H9 (cell line): ENCODE data around the gene ZKSCAN3. TPM values are rescaled to one million over a fixed set of nuclear protein-coding genes. Genes with fewer than 3 reads are reported as not detected.

Experiments used
- DNase-seq: peaks from one replicate; pipeline ENCODE4 v3.0.0-alpha.2; 2017
- H2AFZ ChIP-seq: one replicate; pipeline ENCODE4 v1.6.1; 2013; ENCODE audit warnings: mild to moderate bottlenecking, low read length, control low read depth, moderate library complexity
- H2AK5ac ChIP-seq: 2 replicates; pipeline ENCODE4 v1.6.1; 2013; ENCODE audit warnings: low read length, control low read depth, mixed read lengths; ENCODE audit not compliant: insufficient read length
- H2BK120ac ChIP-seq: one replicate; pipeline ENCODE4 v1.6.1; 2013; ENCODE audit warnings: low read depth, mild to moderate bottlenecking, low read length, control low read depth, inconsistent platforms; ENCODE audit not compliant: poor library complexity, severe bottlenecking
- H2BK12ac ChIP-seq: 2 replicates; pipeline ENCODE4 v1.6.1; 2013; ENCODE audit warnings: low read length, control low read depth, mixed read lengths, low read depth; ENCODE audit not compliant: insufficient read length
- H2BK15ac ChIP-seq: 2 replicates; pipeline ENCODE4 v1.6.1; 2013; ENCODE audit warnings: low read depth, low read length, control low read depth
- H2BK20ac ChIP-seq: one replicate; pipeline ENCODE4 v1.6.1; 2013; ENCODE audit warnings: low read depth, mild to moderate bottlenecking, low read length, control low read depth, inconsistent platforms; ENCODE audit not compliant: poor library complexity, severe bottlenecking
- H2BK5ac ChIP-seq: 2 replicates; pipeline ENCODE4 v1.6.1; 2013; ENCODE audit warnings: low read length, control low read depth, mixed read lengths; ENCODE audit not compliant: insufficient read length
- H3K14ac ChIP-seq: 2 replicates; pipeline ENCODE4 v1.6.1; 2013; ENCODE audit warnings: low read length, control low read depth; ENCODE audit not compliant: insufficient read depth
- H3K18ac ChIP-seq: 2 replicates; pipeline ENCODE4 v1.6.1; 2013; ENCODE audit warnings: low read depth, mild to moderate bottlenecking, mixed read lengths, low read length, control low read depth; ENCODE audit not compliant: insufficient read length
- H3K23ac ChIP-seq: 2 replicates; pipeline ENCODE4 v1.6.1; 2013; ENCODE audit warnings: low read length, control low read depth, mixed read lengths, low read depth; ENCODE audit not compliant: insufficient read length
- H3K23me2 ChIP-seq: 2 replicates; pipeline ENCODE4 v1.6.1; 2013; ENCODE audit warnings: low read depth, mild to moderate bottlenecking, mixed read lengths, low read length, control low read depth; ENCODE audit not compliant: insufficient read length, poor library complexity, severe bottlenecking
- H3K27ac ChIP-seq: 2 replicates; pipeline ENCODE4 v1.5.1; 2013; ENCODE audit warnings: low read length, control low read depth, mixed read lengths, low read depth; ENCODE audit not compliant: insufficient read length
- H3K27me3 ChIP-seq: 2 replicates; pipeline ENCODE4 v1.6.1; 2013; ENCODE audit warnings: low read length, control low read depth, inconsistent platforms; ENCODE audit not compliant: insufficient read depth
- H3K4ac ChIP-seq: 2 replicates; pipeline ENCODE4 v1.6.1; 2013; ENCODE audit warnings: low read depth, mild to moderate bottlenecking, control low read depth, inconsistent platforms, low read length, moderate library complexity
- H3K4me1 ChIP-seq: 2 replicates; pipeline ENCODE4 v1.6.1; 2013; ENCODE audit warnings: low read length, control low read depth, inconsistent platforms; ENCODE audit not compliant: insufficient read depth
- H3K4me2 ChIP-seq: 2 replicates; pipeline ENCODE4 v1.6.1; 2013; ENCODE audit warnings: low read length, control low read depth, mixed read lengths; ENCODE audit not compliant: insufficient read length, insufficient read depth
- H3K56ac ChIP-seq: 2 replicates; pipeline ENCODE4 v1.6.1; 2013; ENCODE audit warnings: low read depth, mild to moderate bottlenecking, mixed read lengths, low read length, control low read depth; ENCODE audit not compliant: insufficient read length
- H3K79me1 ChIP-seq: 2 replicates; pipeline ENCODE4 v1.6.1; 2013; ENCODE audit warnings: low read depth, mild to moderate bottlenecking, moderate library complexity, low read length, control low read depth, inconsistent platforms; ENCODE audit not compliant: insufficient read depth, poor library complexity, severe bottlenecking
- H3K79me2 ChIP-seq: 2 replicates; pipeline ENCODE4 v1.6.1; 2013; ENCODE audit warnings: low read length, control low read depth, inconsistent platforms; ENCODE audit not compliant: insufficient read depth
- H3K9ac ChIP-seq: 2 replicates; pipeline ENCODE4 v1.6.1; 2013; ENCODE audit warnings: low read length, control low read depth, mixed read lengths; ENCODE audit not compliant: insufficient read length; ENCODE audit errors: extremely low read depth
- H3K9me3 ChIP-seq: one replicate; pipeline ENCODE4 v1.6.1; 2013; ENCODE audit warnings: low read depth, low read length, inconsistent platforms; ENCODE audit not compliant: control insufficient read depth
- H3T11ph ChIP-seq: one replicate; pipeline ENCODE4 v1.6.1; 2013; ENCODE audit warnings: mild to moderate bottlenecking, low read length, control low read depth, inconsistent platforms
- H4K20me1 ChIP-seq: one replicate; pipeline ENCODE4 v1.6.1; 2013; ENCODE audit not compliant: control insufficient read depth, insufficient read length, insufficient read depth
- H4K5ac ChIP-seq: 2 replicates; pipeline ENCODE4 v1.6.1; 2013; ENCODE audit warnings: low read depth, mild to moderate bottlenecking, mixed read lengths, low read length, control low read depth; ENCODE audit not compliant: insufficient read length
- H4K8ac ChIP-seq: replicated peaks from 2 replicates; pipeline ENCODE4 v1.6.1; 2013; ENCODE audit warnings: low read length, control low read depth, mixed read lengths, low read depth; ENCODE audit not compliant: insufficient read length
- H4K91ac ChIP-seq: 2 replicates; pipeline ENCODE4 v1.6.1; 2013; ENCODE audit warnings: low read depth, mild to moderate bottlenecking, moderate library complexity, mixed read lengths, low read length, control low read depth; ENCODE audit not compliant: insufficient read length
- H3K27ac Mint-ChIP-seq, 3 experiments: 2 replicates in 2 of 3; 3 replicates in 1 of 3; pipeline ENCODE4 v1.8.0; 2020 to 2021; ENCODE audit warnings: mixed read lengths in 3 of 3, mild to moderate bottlenecking in 1 of 3, moderate library complexity in 1 of 3
- H3K27me3 Mint-ChIP-seq: 2 replicates; pipeline ENCODE4 v1.8.0; 2021; ENCODE audit warnings: low read depth, mild to moderate bottlenecking, moderate library complexity, mixed read lengths
- H3K36me3 Mint-ChIP-seq, 3 experiments: 2 replicates in 2 of 3; 3 replicates in 1 of 3; pipeline ENCODE4 v1.8.0; 2020 to 2021; ENCODE audit warnings: low read depth in 3 of 3, mixed read lengths in 3 of 3; ENCODE audit not compliant: insufficient read depth in 1 of 3
- H3K4me1 Mint-ChIP-seq, 2 experiments: 2 replicates each; pipeline ENCODE4 v1.8.0; 2020; ENCODE audit warnings: mixed read lengths in 2 of 2
- H3K4me3 Mint-ChIP-seq, 2 experiments: 2 replicates in 1 of 2; 3 replicates in 1 of 2; pipeline ENCODE4 v1.8.0; 2020 to 2021; ENCODE audit warnings: mild to moderate bottlenecking in 2 of 2, mixed read lengths in 2 of 2, moderate library complexity in 1 of 2
- H3K9me3 Mint-ChIP-seq, 2 experiments: 2 replicates in 1 of 2; 3 replicates in 1 of 2; pipeline ENCODE4 v1.8.0; 2020; ENCODE audit warnings: mild to moderate bottlenecking in 2 of 2, mixed read lengths in 2 of 2, moderate library complexity in 1 of 2
- WGBS: extraction: QIAGEN DNeasy Blood & Tissue Kit; methylation state at CpG from one replicate; pipeline ENCODE4 v1.1.7; 2013; ENCODE audit warnings: missing lambda C conversion rate, low lambda C conversion rate, mixed read lengths; ENCODE audit not compliant: insufficient read length; ENCODE audit errors: extremely low coverage; 5-methylcytosine and 5-hydroxymethylcytosine counted together
- total RNA-seq: library from RNA; stranded (reverse); gene quantifications from 2 replicates; pipeline ENCODE4 v1.2.1, GENCODE V29; 2021
- TF ChIP-seq, protein P1 (sequence below): fragments of 200-600 bp; sonication (generic); conservative IDR thresholded peaks from 3 replicates; pipeline ENCODE4 v1.8.0; 2021; ENCODE audit warnings: antibody characterized with exemption, mild to moderate bottlenecking

The ZKSCAN3 gene
- total RNA-seq, 1 experiment from 2014 or later, result 8.7 TPM

DNA sequence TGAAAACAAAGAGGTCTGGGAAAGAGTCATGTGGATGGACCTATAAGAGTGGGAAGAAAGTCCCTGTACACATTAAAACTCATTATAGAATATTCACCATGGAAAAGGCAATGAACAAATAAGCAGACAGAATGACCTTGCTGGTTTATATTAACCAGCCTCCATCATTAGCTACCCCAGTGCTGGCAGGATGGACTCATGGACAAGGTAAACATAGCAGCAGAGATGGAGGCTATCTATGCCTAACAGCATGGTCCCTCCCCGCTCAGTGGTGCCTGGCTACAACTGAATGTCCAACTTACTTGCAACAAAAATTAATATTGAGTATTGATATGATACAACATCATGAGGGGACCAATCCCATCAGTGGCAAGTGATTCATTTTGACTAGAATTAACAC is 4.5 kb upstream of the ZKSCAN3 start:
- Histone ChIP-seq H4K91ac (no peak overlapping the region), H2BK120ac (no peak overlapping the region), H3K23me2 (peaks cover 6% of the 10 kb centered on the region), H3K79me2 (no peaks in the 10 kb centered on the region; the same call in 1 of the 2 replicates), H3K18ac (no peak overlapping the region), H3K14ac (no peak overlapping the region), H2AK5ac (no peak overlapping the region), H3K4me1 (no peaks in the 10 kb centered on the region), H3K79me1 (no peaks in the 10 kb centered on the region), H2AFZ (no peak overlapping the region), H3T11ph (no peak overlapping the region), H2BK12ac (no peak overlapping the region), H3K4me2 (no peak overlapping the region), H3K9me3 (no peaks in the 10 kb centered on the region), H4K5ac (no peak overlapping the region), H3K27ac (no peak overlapping the region), H2BK5ac (no peak overlapping the region), H3K23ac (no peak overlapping the region), H3K27me3 (no peaks in the 10 kb centered on the region; the same call in 1 of the 2 replicates), H3K56ac (no peak overlapping the region), H4K8ac (no peak overlapping the region), H2BK20ac (no peak overlapping the region), H4K20me1 (no peaks in the 10 kb centered on the region), H3K9ac (no peak overlapping the region), H2BK15ac (no peak overlapping the region), H3K4ac (no peak overlapping the region)
- Mint-ChIP-seq H3K4me1 (peaks cover 3 to 4% of the 10 kb centered on the region in 2 experiments; a peak in 1 of 4 replicates), H3K36me3 (no peaks in the 10 kb centered on the region), H3K27ac (no peak overlapping the region), H3K4me3 (no peak overlapping the region), H3K9me3 (no peaks in the 10 kb centered on the region; a peak in 1 of 5 replicates), H3K27me3 (peaks cover 29% of the 10 kb centered on the region)
- WGBS, result no CpG with 5 or more reads among the region's 1 CpG
- DNase-seq, result no peak
- TF ChIP-seq, protein P1, sequence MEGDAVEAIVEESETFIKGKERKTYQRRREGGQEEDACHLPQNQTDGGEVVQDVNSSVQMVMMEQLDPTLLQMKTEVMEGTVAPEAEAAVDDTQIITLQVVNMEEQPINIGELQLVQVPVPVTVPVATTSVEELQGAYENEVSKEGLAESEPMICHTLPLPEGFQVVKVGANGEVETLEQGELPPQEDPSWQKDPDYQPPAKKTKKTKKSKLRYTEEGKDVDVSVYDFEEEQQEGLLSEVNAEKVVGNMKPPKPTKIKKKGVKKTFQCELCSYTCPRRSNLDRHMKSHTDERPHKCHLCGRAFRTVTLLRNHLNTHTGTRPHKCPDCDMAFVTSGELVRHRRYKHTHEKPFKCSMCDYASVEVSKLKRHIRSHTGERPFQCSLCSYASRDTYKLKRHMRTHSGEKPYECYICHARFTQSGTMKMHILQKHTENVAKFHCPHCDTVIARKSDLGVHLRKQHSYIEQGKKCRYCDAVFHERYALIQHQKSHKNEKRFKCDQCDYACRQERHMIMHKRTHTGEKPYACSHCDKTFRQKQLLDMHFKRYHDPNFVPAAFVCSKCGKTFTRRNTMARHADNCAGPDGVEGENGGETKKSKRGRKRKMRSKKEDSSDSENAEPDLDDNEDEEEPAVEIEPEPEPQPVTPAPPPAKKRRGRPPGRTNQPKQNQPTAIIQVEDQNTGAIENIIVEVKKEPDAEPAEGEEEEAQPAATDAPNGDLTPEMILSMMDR, result no peak
